ENCODE measurements around the gene NADK.
"Not testable (repeated sequence)": the region's sequence is repeated elsewhere in the genome, so short reads cannot be mapped to it uniquely, and the experiment has no call there.

The NADK gene

GRCh38 chr1:1746566-1746909 is 31.7 kb downstream of the NADK start:
- DNase-seq (ENCODE audit: low read depth), result not testable (repeated sequence)

GRCh38 chr1:1745651-1746565 is 32.4 kb downstream of the NADK start:
- DNase-seq (ENCODE audit: low read depth), result peak; percentile 15

- DNase-seq (ENCODE audit: low read depth), result not testable (repeated sequence)
These were observed 35.7 kb downstream of the NADK start for GRCh38 chr1:1742529-1742928.

- DNase-seq (ENCODE audit: low read depth), result peak; percentile 98
These were observed 37.3 kb downstream of the NADK start for GRCh38 chr1:1741013-1741412.

GRCh38 chr1:1738799-1739337 is 39.4 kb downstream of the NADK start:
- not testable (repeated sequence) for DNase-seq (ENCODE audit: low read depth)

- DNase-seq (ENCODE audit: low read depth), result not testable (repeated sequence)
These were observed 40.3 kb downstream of the NADK start for GRCh38 chr1:1737675-1738590.

- DNase-seq (ENCODE audit: low read depth), result no peak
These were observed 45.9 kb downstream of the NADK start for GRCh38 chr1:1732381-1732780.

GRCh38 chr1:1730870-1731269 is 47.4 kb downstream of the NADK start:
- DNase-seq (ENCODE audit: low read depth), result no peak

- DNase-seq (ENCODE audit: low read depth), result not testable (repeated sequence)
These were observed 48.0 kb downstream of the NADK start for GRCh38 chr1:1730230-1730629.

- DNase-seq (ENCODE audit: low read depth), result not testable (repeated sequence)
These were observed 49.0 kb downstream of the NADK start for GRCh38 chr1:1729116-1729816.

GRCh38 chr1:1728308-1729005 is 49.8 kb downstream of the NADK start:
- DNase-seq (ENCODE audit: low read depth), result peak; percentile 39

- not testable (repeated sequence) for DNase-seq (ENCODE audit: low read depth)
These were observed 51.1 kb downstream of the NADK start for GRCh38 chr1:1727131-1727651.

- DNase-seq (ENCODE audit: low read depth), result not testable (repeated sequence)
These were observed 52.2 kb downstream of the NADK start for GRCh38 chr1:1726088-1726487.

GRCh38 chr1:1724035-1724864 is 54.0 kb downstream of the NADK start, which contains the start of gene CDK11A:
TSS of gene CDK11A (minus strand) at chr1:1724357. CDS start at chr1:1722818, 1,539 bp downstream.
- peak; percentile 95 for DNase-seq (ENCODE audit: low read depth)

- DNase-seq (ENCODE audit: low read depth), result no peak
These were observed 57.1 kb downstream of the NADK start for GRCh38 chr1:1721201-1721600.

GRCh38 chr1:1715109-1715883 is 63.0 kb downstream of the NADK start:
- not testable (repeated sequence) for DNase-seq (ENCODE audit: low read depth)

GRCh38 chr1:1707897-1708296 is 70.4 kb downstream of the NADK start:
- DNase-seq (ENCODE audit: low read depth), result not testable (repeated sequence)

- DNase-seq (ENCODE audit: low read depth), result not testable (repeated sequence)
These were observed 71.0 kb downstream of the NADK start for GRCh38 chr1:1707241-1707640.

- DNase-seq (ENCODE audit: low read depth), result not testable (repeated sequence)
These were observed 72.6 kb downstream of the NADK start for GRCh38 chr1:1705623-1706022.

Measured in GM04503 (cell line).